GM18858 (cell line): ENCODE results near the gene WFDC10B.
"Not testable (repeated sequence)": the region's sequence is repeated elsewhere in the genome, so short reads cannot be mapped to it uniquely, and the experiment has no call there.

Experiments
- ATAC-seq: cut with Tn5 transposase; IDR thresholded peaks from one replicate; pipeline ENCODE4 v1.9.1; 2021; ENCODE audit not compliant: unreplicated experiment

Gene WFDC10B

DNA sequence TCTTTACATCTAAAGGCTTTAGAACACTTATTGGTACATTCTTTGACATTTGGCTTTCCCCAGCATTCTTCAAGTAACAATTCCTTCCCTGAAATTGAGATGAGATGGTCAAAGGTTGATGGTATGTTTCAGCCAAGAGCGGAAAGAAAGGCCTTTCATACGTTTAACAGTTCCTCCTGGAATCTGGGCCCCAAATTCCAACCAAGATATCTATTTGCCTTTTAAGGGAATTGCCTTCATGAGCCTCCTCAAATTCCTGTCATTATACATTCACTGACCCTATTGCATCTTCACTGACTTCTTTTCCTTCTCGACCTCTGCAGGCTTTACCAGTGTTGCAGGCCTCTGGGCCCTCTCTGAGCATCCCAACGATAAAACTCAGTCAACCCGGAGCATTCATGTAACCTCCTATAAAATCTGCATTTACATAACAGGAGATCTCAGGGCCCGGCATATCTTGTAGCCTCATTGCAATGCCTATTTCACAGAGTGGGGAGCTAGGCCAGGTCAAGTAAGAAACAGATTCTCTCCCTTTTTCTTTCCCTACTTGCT, 55.4 kb downstream of the WFDC10B start:
- no peak for ATAC-seq

DNA sequence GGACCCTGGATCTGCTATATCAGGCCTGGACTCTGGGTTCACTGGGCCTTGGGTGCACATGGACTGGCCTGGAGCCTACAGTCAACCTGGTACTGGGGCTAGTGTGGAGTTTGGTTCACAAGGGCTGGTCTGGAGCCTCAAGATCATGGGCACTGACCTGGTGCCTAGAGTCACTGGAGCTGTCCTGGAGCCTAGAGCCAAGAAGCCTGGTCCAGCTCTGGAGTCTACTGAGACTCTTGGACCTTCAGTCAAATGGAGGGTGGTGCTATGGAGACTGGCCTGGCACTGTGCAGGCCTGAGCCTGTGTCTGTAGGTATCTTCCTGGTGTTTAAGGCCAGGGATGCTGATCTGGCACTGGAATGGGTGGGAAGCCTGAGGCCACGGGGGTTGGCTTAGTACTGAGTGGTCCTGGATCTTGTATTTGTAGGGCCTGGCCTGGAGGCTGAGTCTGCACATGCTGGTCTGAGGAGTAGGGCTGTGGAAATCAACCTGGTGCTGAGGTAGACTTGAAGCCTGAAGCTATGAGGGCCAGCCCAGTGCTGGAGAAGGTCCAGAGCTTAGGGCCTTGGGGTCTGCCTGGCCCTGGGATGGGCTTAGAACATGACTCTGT, 57.3 kb downstream of the WFDC10B start:
- no peak for ATAC-seq

GRCh38 chr20:45646875-45647274, 57.9 kb downstream of the WFDC10B start:
- no peak for ATAC-seq

DNA sequence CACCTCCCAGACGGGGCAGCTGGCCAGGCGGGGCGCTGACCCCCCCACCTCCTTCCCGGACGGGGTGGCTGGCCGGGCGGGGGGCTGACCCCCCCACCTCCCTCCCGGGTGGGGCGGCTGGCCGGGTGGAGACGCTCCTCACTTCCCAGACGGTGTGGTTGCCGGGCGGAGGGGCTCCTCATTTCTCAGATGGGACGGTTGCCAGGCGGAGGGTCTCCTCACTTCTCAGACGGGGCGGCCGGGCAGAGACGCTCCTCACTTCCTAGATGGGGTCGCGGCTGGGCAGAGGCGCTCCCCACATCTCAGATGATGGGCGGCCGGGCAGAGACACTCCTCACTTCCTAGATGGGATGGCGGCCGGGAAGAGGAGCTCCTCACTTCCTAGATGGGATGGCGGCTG, 59.0 kb downstream of the WFDC10B start:
- ATAC-seq, result not testable (repeated sequence)

GRCh38 chr20:45641076-45641475, 63.7 kb downstream of the WFDC10B start:
- not testable (repeated sequence) for ATAC-seq

GRCh38 chr20:45639687-45640086, 65.1 kb downstream of the WFDC10B start:
- no peak for ATAC-seq

GRCh38 chr20:45636513-45636912, 68.3 kb downstream of the WFDC10B start:
- ATAC-seq, result no peak
